ENCODE data around the gene CITED2. TPM values are rescaled to one million over a fixed set of nuclear protein-coding genes. Genes with fewer than 3 reads are reported as not detected.
A peak's percentile ranks its signal among the peaks of the same experiment; 100 is the strongest.

CITED2 gene
- total RNA-seq, 1 donor from 2014 or later: 41.8 TPM

- Histone ChIP-seq H3K36me3 (ENCODE audit: control insufficient read depth in 3 of 3, insufficient read depth in 3 of 3, low read length in 3 of 3) (no peaks in the 10 kb centered on the region), H3K9me3 (ENCODE audit: control insufficient read depth in 3 of 3, low read length in 3 of 3) (no peaks in the 10 kb centered on the region), H3K27me3 (ENCODE audit: control insufficient read depth in 3 of 3, insufficient read depth in 3 of 3, low read length in 3 of 3) (no peaks in the 10 kb centered on the region), H3K4me1 (ENCODE audit: control insufficient read depth in 3 of 3, insufficient read depth in 3 of 3, low read length in 3 of 3) (no peaks in the 10 kb centered on the region), H3K4me3 (ENCODE audit: low read length in 3 of 3) (peak overlapping the region; percentile 39 to 64 (median 60)), H3K27ac (ENCODE audit: low read depth, low read length) (peak overlapping the region; percentile 15), H3K9ac (ENCODE audit: low read depth in 1 of 3, low read length in 3 of 3) (peak overlapping the region in 1 of 3 donors; percentile 40)
These were observed 50.7 kb downstream of the CITED2 start for GRCh38 chr6:139323511-139324300.

Other genes starting within 250 kb of the CITED2 start
- 17.7 TPM for gene HECA, start 239.6 kb downstream of the CITED2 start, total RNA-seq
- 60.0 TPM for gene TXLNB, start 82.7 kb downstream of the CITED2 start, total RNA-seq

Data from skeletal muscle tissue (tissue), 4 donors.